NB4 (cell line): ENCODE measurements around the gene GBP2.

ENCODE experiments used
- DNase-seq: peaks from one replicate; pipeline ENCODE4 v3.0.0; 2010; ENCODE audit warnings: low read depth
- H3K4me3 ChIP-seq: one replicate; pipeline ENCODE4 v1.5.1; 2011; ENCODE audit warnings: mild to moderate bottlenecking, low read depth, low read length, moderate library complexity
- MYC ChIP-seq: IDR thresholded peaks from 2 replicates; pipeline ENCODE4 v1.6.1; 2011; ENCODE audit warnings: low read depth, low read length
- POLR2A ChIP-seq: IDR thresholded peaks from 2 replicates; pipeline ENCODE4 v1.6.1; 2011; ENCODE audit warnings: mild to moderate bottlenecking; ENCODE audit not compliant: insufficient read length; ENCODE audit errors: extremely low read depth
- TF ChIP-seq, protein P1 (sequence below): IDR thresholded peaks from 2 replicates; pipeline ENCODE4 v1.6.1; 2011; ENCODE audit warnings: low read depth, low read length
- TF ChIP-seq, protein P2 (sequence below): IDR thresholded peaks from one replicate; pipeline ENCODE4 v1.5.1; 2012; ENCODE audit warnings: low read depth, low read length

Gene GBP2

DNA sequence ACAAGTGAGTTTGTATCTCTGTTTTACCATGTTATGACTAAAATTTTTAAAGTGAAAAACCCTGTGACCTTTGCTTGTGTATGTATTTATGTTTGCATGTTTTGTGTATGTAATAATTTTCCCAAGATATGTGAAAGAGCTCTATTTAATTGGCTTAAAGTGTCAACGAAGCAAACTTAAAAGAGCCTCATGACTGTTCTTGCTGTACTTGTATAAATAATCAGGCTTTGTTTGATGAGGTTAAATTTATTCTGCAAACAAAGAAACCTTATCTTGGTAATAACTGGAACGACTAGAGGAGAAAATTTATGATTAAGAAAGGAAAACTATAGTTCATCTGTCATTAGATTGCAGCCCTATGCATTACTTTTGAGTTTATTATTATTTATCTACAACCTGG lies 43.3 kb upstream of the GBP2 start:
- TF ChIP-seq MYC = no peak
- TF ChIP-seq, protein P1, sequence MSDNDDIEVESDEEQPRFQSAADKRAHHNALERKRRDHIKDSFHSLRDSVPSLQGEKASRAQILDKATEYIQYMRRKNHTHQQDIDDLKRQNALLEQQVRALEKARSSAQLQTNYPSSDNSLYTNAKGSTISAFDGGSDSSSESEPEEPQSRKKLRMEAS = no peak
- no peak for TF ChIP-seq POLR2A
- TF ChIP-seq, protein P2, sequence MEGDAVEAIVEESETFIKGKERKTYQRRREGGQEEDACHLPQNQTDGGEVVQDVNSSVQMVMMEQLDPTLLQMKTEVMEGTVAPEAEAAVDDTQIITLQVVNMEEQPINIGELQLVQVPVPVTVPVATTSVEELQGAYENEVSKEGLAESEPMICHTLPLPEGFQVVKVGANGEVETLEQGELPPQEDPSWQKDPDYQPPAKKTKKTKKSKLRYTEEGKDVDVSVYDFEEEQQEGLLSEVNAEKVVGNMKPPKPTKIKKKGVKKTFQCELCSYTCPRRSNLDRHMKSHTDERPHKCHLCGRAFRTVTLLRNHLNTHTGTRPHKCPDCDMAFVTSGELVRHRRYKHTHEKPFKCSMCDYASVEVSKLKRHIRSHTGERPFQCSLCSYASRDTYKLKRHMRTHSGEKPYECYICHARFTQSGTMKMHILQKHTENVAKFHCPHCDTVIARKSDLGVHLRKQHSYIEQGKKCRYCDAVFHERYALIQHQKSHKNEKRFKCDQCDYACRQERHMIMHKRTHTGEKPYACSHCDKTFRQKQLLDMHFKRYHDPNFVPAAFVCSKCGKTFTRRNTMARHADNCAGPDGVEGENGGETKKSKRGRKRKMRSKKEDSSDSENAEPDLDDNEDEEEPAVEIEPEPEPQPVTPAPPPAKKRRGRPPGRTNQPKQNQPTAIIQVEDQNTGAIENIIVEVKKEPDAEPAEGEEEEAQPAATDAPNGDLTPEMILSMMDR = no peak
- H3K4me3 ChIP-seq = no peak overlapping the region
- no peak for DNase-seq

DNA sequence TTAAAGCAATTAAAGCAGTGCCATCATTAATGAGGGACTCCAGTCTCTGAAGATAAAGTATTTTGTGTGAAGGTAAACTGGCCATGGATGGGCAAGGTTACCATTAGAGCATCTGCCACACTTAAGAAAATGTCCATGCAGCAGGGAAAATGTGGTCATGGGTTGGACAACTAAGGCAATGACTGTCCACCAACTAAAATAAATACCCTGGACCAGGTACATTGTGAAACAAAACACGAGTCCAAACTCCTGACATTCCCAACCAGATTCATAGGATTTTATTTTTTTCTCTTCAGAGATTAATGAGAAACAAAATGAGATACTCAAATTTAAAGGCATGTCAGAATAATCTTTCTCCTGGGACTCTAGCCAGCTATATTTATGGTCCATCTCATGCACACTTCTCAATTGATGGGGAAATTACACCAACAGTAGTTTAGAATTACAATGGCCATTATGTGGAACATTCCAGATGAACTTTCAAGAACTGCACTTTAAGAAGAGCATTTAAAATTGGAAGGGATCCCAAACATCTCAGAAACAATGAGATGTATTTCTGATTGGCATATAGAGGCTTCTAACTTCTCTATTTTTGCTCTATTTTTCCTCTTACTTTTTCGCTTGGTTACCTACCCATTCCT lies 41.8 kb upstream of the GBP2 start:
- TF ChIP-seq POLR2A = no peak
- TF ChIP-seq, protein P1 = no peak
- no peak for TF ChIP-seq MYC
- TF ChIP-seq, protein P2 = no peak
- no peak for DNase-seq
- H3K4me3 ChIP-seq = no peak overlapping the region

DNA sequence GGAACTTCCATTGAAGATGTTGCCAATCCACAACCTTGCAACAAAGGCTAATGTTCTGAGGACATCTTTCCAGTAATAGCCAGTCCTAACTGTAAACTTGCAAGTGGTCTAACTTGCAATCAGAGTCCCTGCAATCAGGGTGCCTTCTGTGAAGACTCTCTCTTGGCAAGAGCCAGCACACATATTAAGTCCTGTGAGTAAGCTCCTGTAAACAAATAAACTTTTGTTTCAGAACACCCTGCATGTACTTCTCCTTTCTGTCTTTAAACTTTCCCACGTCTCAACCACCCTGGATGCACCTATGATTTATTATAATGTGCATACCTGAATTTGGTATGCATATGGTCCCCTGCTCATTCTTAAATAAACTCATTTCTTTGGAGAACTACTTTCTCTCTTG lies 40.8 kb upstream of the GBP2 start:
- TF ChIP-seq, protein P1 = no peak
- TF ChIP-seq, protein P2 = no peak
- TF ChIP-seq MYC = no peak
- no peak for TF ChIP-seq POLR2A
- no peak overlapping the region for H3K4me3 ChIP-seq
- no peak for DNase-seq

DNA sequence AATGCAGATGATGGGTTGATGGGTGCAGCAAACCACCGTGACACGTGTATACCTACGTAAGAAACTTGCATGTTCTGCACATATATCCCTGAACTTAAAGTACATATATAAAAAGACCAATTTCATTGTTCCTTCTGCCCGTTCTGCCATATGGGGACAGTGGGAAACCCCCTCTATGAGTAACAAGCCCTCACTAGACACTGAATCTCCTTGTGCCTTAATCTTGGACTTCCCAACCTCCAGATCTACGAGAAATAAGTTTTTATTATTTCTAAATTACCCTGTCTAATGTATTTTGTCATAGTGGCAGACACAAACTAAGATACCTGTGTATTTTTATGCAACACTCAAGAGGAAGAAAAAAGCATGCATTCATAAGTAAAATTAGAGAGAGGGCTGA lies 39.9 kb upstream of the GBP2 start:
- TF ChIP-seq, protein P1 = no peak
- TF ChIP-seq, protein P2 = no peak
- TF ChIP-seq POLR2A (no peak), MYC (no peak)
- DNase-seq = no peak
- H3K4me3 ChIP-seq = no peak overlapping the region

DNA sequence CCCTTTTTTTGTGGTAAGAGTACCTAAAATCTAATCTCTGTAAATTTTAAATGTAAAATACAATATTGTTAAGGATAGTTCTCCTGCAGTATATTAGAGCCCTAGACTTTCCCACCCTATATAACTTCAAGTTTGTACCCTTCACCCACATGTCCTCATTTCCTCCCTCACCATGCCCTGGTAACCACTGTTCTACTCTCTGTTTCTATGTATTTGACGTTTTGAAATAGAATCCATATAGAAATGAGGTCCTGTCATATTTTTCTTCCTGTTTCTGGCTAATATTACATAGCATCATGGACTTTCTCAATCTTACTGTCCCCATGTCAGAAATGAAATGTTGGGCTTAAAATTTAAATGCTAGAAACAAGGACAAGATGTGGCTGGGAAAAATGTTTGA lies 25.1 kb upstream of the GBP2 start:
- TF ChIP-seq, protein P1 = no peak
- TF ChIP-seq MYC (no peak), POLR2A (no peak)
- TF ChIP-seq, protein P2 = no peak
- no peak overlapping the region for H3K4me3 ChIP-seq
- no peak for DNase-seq
